Measurements from ENCODE around the gene SIX3.
A peak's percentile ranks its signal among the peaks of the same experiment; 100 is the strongest.

Gene SIX3

GRCh38 chr2:44941551-44942234 is at the start of gene SIX3:
Gene SIX3, plus strand, starts transcription at chr2:44941702. Its CDS starts 403 bp downstream, at chr2:44942105.
- peak in 2 of 6 experiments; percentile 4 to 18 for DNase-seq

DNA sequence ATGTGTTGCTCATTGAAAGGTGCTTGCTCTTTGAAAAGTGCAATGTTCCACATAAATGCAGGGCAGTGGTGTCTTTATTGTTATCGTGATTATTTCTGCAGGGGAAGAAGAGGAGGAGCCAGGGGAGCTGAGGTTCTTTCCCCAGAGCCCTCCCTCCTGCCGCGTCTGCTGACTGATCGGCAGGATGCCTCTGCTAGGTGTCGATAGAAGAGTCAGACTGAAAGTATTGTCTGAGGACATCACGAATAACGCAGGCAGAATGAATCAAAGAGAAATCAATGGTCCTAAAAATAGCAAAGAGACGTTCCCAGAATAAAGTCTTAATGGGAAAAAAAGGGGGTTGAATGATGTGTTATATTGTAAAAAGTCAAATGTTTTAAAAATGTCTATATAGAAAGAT is 47.4 kb upstream of the SIX3 start:
- no peak for DNase-seq

- DNase-seq: no peak
Measured at GRCh38 chr2:44895061-44895460, 46.4 kb upstream of the SIX3 start.

DNA sequence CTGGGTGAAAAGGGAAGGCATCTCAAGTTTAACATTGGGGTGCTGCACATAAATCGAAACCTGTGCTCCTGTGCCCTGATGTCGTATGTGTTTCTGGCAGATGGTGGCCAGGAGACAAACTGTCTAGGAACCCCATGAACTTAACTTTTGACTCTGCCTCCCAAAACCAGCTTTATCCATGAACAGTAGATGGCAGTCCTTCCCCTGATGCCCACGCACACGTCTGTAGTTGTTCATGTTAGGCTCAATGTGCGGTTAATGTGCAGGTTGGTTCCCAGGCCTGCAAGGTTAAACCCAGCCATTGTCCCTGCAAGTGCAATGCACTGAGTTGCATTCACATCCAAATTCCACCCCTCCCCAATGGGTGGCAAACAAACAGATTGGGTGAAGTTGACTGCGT is 44.1 kb upstream of the SIX3 start:
- no peak for DNase-seq

- DNase-seq: no peak
Measured at GRCh38 chr2:44902217-44903137, 39.0 kb upstream of the SIX3 start.

DNA sequence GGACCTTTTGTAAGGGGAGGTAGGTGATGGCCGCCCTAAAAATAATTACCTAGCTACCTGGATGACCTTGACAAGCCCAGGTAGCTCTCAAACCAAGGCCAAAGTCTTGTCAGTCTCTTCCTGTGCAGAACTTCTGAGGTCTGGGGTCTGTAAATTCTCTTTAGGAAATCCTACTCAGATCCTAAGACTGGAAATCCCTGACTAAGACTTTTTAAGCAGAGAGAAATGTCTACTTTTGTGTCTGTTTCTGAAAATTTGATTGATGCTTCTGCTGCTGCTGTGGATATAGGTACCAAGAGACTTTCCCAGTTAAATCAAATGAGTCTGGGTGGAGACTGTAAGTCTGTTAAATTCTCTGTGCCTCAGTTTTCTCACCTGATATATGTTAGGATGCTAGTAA is 36.9 kb upstream of the SIX3 start:
- no peak for DNase-seq

DNA sequence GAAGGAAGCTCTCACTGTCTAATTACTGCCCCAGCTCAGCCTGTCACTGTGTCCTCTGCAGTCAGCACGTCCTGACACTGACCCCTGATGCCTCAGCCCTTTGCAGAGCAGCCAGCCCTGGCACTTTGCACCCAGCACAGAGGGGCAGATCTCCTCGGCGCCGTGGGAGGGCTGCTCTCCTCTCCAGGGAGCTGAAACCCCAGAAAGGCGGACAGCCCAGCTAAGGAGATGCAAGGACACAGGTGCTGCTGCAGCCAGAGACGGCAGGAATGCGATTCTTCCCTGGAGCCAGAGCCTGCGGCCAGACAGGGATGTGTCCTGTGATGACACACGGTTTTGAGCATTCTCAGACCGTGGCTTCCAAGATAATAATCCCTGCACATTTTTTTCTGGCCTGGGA is 34.5 kb upstream of the SIX3 start:
- DNase-seq: no peak

GRCh38 chr2:44909831-44910230 is 31.7 kb upstream of the SIX3 start:
- DNase-seq: no peak

GRCh38 chr2:44912660-44913059 is 28.8 kb upstream of the SIX3 start:
- DNase-seq: no peak

DNA sequence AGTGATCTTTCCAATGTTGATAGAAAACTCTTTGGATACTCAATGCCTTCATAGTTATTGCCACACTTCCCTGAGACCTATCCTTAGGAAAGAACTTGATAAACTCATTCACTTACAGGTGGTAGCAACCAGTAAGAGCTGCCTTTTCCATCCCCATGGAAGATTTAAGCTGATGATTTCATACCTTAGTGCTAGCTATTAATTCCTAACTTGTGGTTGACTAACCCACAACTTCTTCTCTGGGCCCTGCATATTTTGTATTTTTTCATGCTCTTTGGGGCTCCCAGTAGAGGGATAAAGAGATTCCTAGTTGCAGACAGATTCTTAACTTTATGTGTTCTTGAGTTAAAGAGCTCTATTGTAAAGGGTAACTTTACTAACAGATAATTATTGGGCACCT is 25.2 kb upstream of the SIX3 start:
- DNase-seq: no peak

GRCh38 chr2:44918095-44918775 is 23.3 kb upstream of the SIX3 start:
- no peak for DNase-seq

DNA sequence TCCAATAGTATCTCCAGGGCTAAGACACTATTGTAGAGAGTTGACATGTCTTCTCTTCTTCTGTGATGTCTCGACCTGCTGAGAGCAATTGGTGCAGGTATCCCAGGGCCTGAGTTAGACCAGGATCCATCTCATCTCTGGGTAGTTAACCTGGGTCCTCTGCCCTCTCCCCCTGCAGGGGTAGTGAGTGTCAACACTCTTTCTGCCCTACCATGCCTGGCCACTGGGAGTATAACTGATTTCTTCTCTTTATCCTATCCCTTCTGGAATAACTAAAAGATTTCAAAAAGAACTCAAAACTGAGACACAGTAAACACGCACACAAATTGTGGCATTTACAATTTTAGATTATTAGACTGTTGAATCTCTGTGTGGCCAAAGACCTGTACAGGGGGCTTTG is 20.8 kb upstream of the SIX3 start:
- no peak for DNase-seq

- no peak for DNase-seq
Measured at GRCh38 chr2:44922776-44923175, 18.7 kb upstream of the SIX3 start.

GRCh38 chr2:44925561-44926136 is 15.9 kb upstream of the SIX3 start:
- no peak for DNase-seq

DNA sequence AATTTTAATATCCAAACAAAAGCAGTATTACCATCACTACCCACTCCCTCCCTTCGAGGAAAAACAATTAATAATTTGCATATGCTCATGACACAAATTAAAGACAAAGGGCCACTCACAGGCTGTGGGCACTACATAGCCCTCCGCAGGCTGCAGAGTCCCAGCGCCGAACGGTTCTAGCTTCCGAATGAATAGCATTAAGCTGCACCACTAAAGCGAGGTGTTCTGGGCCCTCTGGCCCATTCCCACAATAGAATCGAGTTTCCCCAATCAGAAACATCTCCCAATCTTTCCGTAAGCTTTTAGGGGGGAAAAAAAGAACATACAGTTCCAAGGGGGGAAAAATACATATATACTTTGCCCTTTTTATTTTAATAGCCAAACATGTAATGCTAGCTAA is 14.5 kb upstream of the SIX3 start:
- no peak for DNase-seq

GRCh38 chr2:44927985-44928482 is 13.5 kb upstream of the SIX3 start:
- no peak for DNase-seq

GRCh38 chr2:44928483-44929158 is 12.9 kb upstream of the SIX3 start:
- no peak for DNase-seq

DNA sequence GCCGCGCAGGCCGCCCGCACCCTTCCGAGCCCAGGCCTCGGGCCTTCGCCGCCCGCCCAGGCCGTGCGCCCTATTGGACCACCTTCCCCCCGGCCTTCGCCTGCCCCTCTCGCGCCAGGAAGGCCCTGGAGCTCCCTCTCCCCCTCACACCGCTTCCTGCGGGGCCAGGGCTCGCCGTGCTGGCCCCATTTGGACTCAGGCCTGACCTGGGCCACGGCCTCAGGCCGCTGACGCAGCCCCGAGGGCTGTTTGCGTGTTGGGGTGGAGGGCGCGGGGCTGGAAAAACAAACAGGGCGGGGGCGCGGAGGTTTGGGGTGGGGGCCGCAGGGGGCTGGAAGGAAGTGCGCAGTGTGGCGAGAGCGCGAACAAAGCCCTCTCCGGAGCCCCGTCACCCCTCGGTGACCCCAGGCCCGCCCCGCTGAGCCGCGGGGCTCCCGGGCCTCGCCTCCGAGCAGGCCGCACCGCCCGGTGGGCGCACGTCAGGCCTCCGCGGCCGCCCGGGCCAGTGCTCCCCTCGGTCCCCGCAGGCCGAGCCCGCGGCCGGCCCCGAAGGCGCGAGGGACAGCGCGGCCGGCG is 12.3 kb upstream of the SIX3 start:
- no peak for DNase-seq

- DNase-seq: no peak
Measured at GRCh38 chr2:44929735-44930273, 11.7 kb upstream of the SIX3 start.

DNA sequence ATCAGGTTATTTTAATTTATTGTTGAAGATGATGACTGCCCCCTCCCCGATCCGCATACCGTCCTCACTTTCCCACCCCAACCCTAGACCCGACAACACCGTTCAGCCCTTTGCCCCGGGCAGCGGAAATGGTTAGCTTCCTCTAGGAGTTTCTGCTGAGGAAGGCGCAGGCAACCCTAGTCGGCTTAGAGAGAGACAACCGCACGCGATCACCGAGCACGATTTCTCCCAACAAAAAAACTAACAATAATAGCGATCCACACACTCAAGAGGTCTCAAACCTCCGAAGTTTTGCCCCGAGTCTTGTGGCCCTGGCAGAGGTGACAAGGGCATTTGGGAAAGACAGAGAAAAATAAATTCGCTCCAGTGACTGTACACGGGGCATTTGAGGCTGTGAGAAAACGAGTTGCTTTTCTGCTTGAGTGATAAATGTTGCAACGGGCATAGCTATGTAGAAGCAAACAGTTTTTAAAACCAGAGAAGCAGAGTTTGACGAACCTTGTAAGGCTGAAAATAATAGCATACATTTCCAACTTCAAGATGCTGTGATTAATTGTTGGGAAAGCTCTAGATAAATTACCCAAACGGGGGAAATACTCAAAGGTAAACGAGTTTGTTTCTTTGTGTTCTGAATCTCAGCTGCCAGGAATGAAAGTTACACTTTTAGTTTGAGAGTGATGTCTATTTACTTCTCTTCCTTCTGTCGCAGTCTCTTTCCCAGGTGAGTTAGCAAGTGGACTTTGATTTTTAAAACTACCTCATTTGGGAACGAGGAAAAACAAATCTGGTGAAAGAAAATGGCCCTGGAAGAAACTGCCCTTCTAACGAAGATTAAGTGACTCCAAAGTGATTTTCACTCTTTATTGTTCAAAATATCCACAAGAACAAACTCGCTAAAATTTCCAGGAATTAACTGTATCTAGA is 11.0 kb upstream of the SIX3 start:
- DNase-seq: no peak
